GDM1 (cell line): ENCODE data around the gene SCFD2.

Experiments used
- DNase-seq: peaks from one replicate; lab custom pipeline; 2025; lab: John Stamatoyannopoulos, UW

Gene SCFD2

GRCh38 chr4:52823702-52824092, 542.2 kb downstream of the SCFD2 start:
- no peak for DNase-seq
